Measurements from ENCODE around the gene DNM3.

- TF ChIP-seq CTCF (conservative IDR thresholded peaks at IDR 0.05 in 1 of 2, IDR thresholded peaks at IDR 0.05 in 1 of 2; ENCODE audit: extremely low read depth in 1 of 2, insufficient read depth in 1 of 2, low read depth in 1 of 2, low read length in 2 of 2) (no peak), EZH2 (IDR thresholded peaks at IDR 0.05; ENCODE audit: borderline replicate concordance, low read length) (no peak)
Measured at GRCh38 chr1:172086137-172086536, 244.8 kb downstream of the DNM3 start.
